AG10803 (cell line): ENCODE results near the gene IL9.

ENCODE experiments used
- DNase-seq: peaks from one replicate; pipeline ENCODE4 v3.0.0; 2010; ENCODE audit warnings: low read depth
- H3K4me3 ChIP-seq: 2 replicates; pipeline ENCODE4 v1.5.1; 2011; ENCODE audit warnings: mild to moderate bottlenecking, low read length, control low read depth
- CTCF ChIP-seq: conservative IDR thresholded peaks from 2 replicates; pipeline ENCODE4 v1.5.1; 2011; ENCODE audit warnings: mild to moderate bottlenecking, low read length, control low read depth, inconsistent platforms

The IL9 gene

DNA sequence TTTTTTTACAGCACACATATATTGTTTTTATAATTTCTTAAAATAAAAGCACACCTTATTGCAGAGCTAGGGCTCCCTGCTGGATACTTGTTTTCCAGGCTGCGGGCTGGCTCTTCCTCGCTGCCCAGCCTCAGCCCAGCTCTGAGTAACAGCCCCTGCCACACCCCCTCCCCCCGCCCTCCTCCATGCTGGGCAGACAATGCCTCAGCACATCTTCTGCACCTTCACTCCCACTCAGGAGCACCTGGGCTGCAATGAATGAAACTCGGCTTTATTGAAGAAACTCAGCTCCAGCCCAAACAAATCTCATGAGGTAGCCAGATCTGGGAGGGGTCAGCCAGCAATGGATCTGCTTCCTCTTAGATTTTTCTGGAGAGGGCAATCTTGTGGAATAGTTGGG, 9.5 kb downstream of the IL9 start:
- no peak overlapping the region for H3K4me3 ChIP-seq
- no peak for DNase-seq
- no peak for TF ChIP-seq CTCF

- no peak for TF ChIP-seq CTCF
- DNase-seq: no peak
Observed at GRCh38 chr5:135885031-135885430, 10.6 kb downstream of the IL9 start.

DNA sequence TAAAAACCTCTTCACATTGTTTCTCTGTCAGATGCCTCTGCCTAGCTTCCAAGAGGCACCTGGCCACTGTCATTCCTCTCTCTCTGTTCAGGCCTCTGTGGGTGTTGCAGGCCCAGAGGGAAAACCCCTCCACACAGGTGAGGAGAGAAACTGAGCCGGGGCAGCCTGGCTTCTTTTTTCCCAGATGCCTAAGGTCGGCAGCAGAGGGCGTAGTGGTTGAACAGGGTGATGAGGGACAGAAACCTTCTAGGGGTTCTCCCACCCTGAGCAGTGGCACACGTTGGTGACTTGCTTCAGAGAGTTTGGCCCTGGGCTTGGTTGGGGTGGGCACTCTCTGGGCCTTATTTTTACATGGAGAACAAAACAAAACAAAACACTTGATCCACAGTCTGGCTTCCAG, 12.2 kb downstream of the IL9 start:
- no peak overlapping the region for H3K4me3 ChIP-seq
- DNase-seq: no peak
- TF ChIP-seq CTCF: peak; percentile 21

More at GRCh38 chr5:135885031-135885430, 10.6 kb downstream of the IL9 start:
- H3K4me3 ChIP-seq: no peak overlapping the region

- TF ChIP-seq CTCF: no peak
- no peak overlapping the region for H3K4me3 ChIP-seq
- no peak for DNase-seq
Observed at GRCh38 chr5:135883026-135883425, 12.6 kb downstream of the IL9 start.

DNA sequence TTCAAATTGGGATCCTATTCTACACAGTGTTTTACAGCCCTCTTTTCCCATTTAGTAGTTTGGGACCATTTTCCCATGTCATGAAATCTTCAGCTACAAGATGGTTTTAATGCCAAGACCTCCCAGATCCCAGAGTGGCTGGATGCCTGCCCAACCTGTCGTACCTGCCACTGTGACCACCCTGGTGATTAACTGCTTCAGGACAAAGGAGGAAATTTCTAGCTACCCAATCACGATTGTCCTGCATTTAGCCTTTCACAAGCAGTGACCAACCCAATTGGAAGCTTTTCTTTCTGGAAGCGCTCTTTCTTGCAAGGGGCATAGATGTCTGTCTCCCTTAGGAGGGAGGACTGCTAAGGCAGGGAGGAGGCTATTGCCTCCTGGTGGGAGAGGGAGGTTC, 13.8 kb downstream of the IL9 start:
- TF ChIP-seq CTCF: no peak
- no peak for DNase-seq
- no peak overlapping the region for H3K4me3 ChIP-seq

DNA sequence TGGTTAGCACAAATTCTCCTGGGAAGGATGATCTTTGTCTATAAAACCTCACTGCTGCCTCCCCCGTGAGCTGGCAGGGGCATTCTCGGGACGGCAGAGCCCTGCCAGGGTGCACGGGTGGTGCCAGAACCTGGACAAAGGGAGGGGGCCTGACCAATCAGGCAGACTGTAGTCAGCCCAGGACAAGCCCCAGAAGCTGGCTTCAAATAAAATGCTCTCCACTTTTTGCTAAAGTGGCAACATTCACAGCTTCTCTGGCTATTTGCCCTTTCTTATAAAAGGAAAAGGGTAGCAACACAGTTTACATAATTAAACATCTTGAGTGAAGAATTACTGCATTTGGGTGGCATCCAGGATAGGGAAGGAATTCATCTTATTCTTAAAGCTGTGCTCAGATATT, 14.4 kb downstream of the IL9 start:
- H3K4me3 ChIP-seq: no peak overlapping the region
- no peak for DNase-seq
- no peak for TF ChIP-seq CTCF

DNA sequence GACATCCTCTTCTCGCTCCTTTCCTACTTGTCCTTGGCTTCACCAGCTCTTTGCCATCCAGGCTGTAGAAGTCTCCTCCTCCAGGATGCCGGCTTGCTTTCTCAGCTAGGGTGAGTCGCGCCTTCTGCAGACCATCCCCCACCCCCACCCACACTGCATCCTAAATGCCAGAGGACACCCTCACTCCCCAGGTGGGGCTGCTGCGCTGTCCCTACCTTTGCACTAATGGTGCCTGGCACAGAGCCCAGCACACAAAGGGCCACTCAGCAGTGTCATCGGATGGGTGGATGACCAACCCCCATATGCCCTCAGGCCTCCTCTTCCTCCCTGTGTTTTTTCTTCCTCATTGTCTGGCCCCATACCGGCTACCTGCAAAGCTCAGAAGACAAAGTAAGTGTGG, 14.8 kb downstream of the IL9 start:
- TF ChIP-seq CTCF: no peak
- H3K4me3 ChIP-seq: no peak overlapping the region
- DNase-seq: no peak
